Glomerular endothelial cell (primary cell): ENCODE data around the gene RB1. TPM values are rescaled to one million over a fixed set of nuclear protein-coding genes. Genes with fewer than 3 reads are reported as not detected.
"Not testable (repeated sequence)": the region's sequence is repeated elsewhere in the genome, so short reads cannot be mapped to it uniquely, and the experiment has no call there.

Source experiments
- DNase-seq: peaks from one replicate; pipeline ENCODE4 v3.0.0-alpha.2; 2011; ENCODE audit warnings: low read depth, low spot score; ENCODE audit errors: extremely low read depth
- total RNA-seq: library from RNA; depleted of rRNA; stranded (reverse); fragments of >200 nt; gene quantifications from 2 replicates; pipeline ENCODE4 v1.2.3, GENCODE V29; 2015

The RB1 gene
- total RNA-seq, 1 donor from 2014 or later: 47.0 TPM

DNA sequence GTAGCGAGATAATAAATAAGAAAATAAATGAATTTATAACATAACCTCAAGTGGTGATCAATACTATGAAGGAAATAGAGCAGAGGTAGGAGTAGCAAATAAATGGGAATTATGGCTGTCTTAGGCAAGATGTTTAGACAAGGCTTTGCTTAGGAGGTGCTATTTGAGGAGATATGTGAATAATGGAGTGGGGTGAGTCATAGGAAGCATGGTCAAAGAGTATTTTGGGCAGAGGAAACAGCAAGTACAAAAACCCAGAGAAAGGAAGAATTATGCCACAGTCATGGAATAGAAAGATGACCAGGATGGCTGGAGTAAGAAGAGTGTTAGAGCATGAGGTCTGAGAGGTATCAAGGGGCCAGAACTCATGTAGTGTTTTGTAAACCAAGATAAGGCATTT lies 142.9 kb downstream of the RB1 start:
- no peak for DNase-seq

DNA sequence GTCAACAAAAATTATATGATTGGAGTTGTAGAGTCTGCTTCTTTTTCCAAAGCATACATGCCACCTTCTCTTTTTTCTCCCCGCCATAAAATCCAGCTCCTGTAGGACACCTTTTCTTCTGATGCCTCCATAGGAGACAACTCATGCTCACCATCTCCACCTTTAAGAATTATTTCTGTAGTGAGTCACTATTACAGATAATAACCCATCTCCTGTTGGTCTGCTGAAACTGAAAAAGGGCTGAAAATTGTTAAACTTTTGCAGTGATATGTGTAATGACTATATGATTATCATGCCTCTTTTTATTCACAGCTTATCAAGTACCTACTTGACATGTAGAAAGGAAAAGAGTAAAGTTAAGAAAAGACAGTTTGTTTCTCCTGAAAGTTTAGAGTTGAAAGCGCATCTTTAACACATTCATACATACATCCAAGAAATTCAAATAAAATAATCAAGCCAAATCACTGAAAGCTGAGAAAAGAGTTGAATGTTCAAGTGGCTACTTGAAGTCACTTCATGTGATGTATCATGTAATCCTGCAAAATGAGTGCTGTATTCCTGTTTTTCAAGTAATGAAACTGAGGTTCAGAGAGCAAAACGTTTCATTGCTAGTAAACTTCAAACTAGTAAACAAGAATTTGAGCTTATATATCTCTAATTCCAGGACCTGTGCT lies 144.9 kb downstream of the RB1 start:
- no peak for DNase-seq

- no peak for DNase-seq
Measured at GRCh38 chr13:48448959-48449614, 145.5 kb downstream of the RB1 start.

DNA sequence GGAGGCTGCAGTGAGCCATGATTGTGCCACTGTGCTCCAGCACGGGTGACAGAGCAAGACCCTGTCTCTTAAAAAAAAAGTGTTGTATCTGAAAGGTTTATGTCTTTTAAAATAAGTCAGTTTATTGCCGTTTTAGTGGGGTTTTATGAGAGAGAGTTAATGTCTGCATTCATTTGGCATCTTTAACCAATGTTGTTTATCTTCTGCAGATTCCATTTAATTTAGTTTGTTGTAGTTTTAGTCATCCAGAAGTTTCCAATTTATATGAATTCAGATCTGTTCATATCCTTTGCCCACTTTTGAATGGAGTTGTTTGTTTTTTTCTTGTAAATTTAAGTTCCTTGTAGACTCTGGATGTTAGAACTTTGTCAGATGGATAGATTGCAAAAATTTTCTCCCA lies 146.1 kb downstream of the RB1 start:
- no peak for DNase-seq

- DNase-seq: not testable (repeated sequence)
Measured at GRCh38 chr13:48451196-48451595, 147.6 kb downstream of the RB1 start.

GRCh38 chr13:48456546-48456945 lies 153.0 kb downstream of the RB1 start:
- no peak for DNase-seq

DNA sequence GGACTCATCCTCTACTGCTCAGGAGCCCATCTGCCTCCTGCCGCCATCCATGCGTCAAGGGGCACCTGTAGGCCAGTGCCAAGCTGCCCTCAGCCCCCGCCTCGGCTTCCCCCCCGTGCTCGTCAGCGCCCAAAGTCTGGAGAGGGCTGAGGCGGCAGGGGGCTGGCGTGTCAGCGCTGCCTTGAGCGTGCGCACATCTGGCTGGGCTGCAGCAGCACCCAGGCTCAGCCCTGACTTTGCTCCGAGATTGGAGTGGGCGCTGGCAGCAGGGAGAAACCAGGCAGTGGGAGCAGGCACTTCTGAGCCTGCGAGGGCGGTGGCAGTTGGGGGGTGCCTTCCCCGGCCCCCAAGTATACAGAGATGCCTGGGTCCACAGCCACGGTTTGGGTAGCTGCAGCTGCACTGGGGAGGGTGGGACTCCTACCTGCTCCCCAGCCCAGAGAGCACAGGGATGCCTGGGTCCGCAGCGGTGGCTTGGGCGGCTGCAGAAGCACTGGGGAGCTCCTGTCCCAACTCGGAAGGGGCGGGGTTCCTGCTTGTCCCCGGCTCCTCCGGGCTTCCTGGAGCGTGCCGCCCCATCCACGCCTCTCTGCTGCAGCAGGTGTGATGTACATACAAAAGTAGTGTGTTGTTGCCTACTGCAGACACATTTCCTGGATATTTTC lies 154.2 kb downstream of the RB1 start:
- no peak for DNase-seq

DNA sequence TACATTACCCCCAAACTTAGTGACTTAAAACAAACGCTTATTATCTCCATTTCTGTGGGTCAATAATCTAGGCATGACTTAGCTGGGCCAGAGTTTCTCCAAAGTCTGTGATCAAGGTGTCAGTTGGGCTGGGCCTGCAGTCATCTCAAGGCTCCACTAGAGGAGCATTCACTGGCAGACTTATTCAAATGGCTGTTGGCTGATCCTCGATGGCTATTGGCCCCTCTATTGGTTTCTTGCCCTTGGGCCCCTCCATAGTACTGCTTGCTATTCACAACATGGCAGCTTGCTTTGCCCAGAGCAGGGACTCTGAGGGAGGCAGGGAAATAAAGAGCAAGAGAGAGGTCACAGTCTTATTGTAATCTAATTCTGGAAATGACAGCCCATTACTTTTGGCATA lies 171.7 kb downstream of the RB1 start:
- no peak for DNase-seq

GRCh38 chr13:48476215-48476614 lies 172.7 kb downstream of the RB1 start:
- DNase-seq: no peak

- DNase-seq: no peak
Measured at GRCh38 chr13:48476686-48477085, 173.1 kb downstream of the RB1 start.

- no peak for DNase-seq
Measured at GRCh38 chr13:48477191-48477855, 173.8 kb downstream of the RB1 start.

DNA sequence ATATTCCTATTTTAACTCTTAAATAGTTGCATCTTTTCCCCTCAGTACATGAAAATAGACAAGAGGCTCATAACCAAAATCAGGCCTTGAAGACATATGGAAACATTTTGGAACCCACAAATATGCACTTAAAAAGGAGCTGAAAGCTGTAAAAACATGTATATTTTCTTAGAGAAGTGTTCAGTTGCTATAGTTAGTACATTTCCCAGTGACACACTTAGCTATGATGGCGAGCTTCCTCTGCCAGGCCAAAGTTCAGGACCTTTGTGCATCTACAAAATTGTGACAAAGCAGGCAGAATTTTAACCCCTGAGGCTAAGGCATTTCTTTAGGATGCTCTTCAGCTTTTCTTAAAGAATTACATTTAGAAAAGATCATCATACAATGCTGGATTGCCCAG lies 174.8 kb downstream of the RB1 start:
- no peak for DNase-seq

GRCh38 chr13:48483575-48483974 lies 180.0 kb downstream of the RB1 start:
- no peak for DNase-seq

DNA sequence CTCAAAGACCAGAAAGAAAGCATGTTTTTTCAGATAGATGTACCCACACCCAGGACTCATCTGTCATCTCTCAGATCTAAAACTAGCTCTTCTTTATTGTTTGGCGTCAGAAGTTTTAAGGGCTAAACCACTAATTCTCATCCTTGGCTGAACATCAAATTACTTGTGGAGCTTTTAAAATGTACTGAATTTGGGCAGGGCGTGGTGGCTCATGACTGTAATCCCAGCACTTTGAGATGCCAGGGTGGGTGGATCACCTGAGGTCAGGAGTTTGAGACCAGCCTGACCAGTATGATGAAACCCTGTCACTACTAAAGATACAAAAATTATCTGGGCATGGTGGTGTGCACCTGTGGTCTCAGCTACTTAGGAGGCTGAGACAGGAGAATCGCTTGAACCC lies 181.9 kb downstream of the RB1 start:
- DNase-seq: no peak

DNA sequence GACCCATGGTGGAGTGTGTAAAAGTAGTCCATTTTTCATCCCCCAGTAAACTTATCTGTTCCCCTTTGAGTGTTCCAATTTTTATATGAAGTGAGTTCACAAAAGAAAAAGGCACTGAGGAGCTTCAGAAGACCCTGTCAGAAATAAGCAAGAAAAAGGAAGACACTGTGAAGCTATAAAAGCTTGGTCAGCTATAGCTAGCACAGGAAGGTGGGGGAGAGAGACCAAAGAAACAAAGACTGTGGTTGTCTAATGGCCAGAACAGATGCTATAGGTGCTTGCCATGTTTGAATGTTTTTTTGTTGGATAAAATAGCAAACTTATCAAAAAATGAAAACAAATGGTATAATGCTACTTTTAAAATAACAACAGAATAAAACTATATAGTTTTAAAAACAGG lies 182.8 kb downstream of the RB1 start:
- DNase-seq: no peak

GRCh38 chr13:48486836-48487235 lies 183.3 kb downstream of the RB1 start:
- DNase-seq: no peak

DNA sequence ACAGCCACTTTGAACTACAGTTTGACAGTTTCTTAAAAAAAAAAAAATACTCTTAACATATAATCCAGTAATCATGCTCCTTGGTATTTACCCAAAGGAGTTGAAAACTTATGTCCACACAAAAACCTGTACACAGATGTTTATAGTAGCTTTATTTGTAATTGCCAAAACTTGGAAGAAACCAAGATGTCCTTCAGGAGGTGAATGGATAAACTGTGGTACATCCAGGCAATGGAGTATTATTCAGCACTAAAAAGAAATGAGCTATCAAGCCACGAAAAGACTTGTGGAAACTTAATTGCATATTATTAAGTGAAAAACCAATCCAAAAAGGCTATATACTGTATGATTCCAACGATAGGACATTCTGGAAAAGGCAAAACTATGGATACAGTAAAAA lies 184.4 kb downstream of the RB1 start:
- no peak for DNase-seq

GRCh38 chr13:48488995-48489394 lies 185.4 kb downstream of the RB1 start:
- no peak for DNase-seq

DNA sequence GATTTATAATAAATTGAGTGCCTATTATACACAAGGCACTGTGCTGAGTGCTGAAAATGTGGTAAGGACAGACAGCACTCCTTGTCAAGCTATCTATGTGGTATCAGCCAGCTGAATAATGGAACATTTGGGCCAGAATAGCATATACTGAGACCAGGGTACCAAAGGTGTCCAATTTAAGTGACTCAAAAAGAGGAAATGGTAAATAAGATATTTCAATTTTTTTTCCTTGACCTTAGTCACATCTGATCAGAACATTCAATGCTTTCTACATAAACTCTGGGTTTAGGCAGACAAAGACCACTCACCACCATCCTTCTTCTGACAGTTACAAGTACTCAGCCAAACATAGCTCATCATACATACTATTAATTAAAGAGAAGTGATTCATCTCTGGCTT lies 186.1 kb downstream of the RB1 start:
- DNase-seq: no peak

DNA sequence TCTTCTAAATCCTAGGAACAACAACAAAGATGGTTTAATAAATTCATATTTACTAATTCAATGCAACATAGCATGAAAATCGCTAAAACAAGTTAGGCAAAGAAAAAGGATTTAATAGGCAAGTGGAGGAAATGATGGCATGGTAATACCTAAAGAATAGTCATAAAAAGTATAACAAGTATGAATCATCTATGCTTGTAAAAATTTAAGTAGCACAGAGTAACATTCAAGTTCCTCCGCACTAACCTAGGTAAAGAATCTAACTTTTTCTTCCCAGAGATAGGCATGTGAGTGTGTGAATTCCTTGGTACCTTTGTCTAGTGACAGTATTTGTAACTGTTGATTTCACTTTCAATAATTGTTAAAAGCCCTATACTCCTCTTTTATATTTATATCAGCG lies 186.7 kb downstream of the RB1 start:
- no peak for DNase-seq

GRCh38 chr13:48491423-48492095 lies 188.0 kb downstream of the RB1 start:
- no peak for DNase-seq
